A172 (cell line): Measurements from ENCODE around the gene AXIN1. TPM values are rescaled to one million over a fixed set of nuclear protein-coding genes. Genes with fewer than 3 reads are reported as not detected.

Experiments used
- DNase-seq: peaks from one replicate; pipeline ENCODE4 v3.0.0-alpha.2; 2015; ENCODE audit warnings: low spot score
- total RNA-seq: library from RNA; depleted of rRNA; stranded (reverse); fragments of >200 nt; shearing (Covaris generic); gene quantifications from 2 replicates; pipeline ENCODE4 v1.2.3, GENCODE V29; 2014

The AXIN1 gene
- total RNA-seq, 1 experiment from 2014 or later: 39.0 TPM

GRCh38 chr16:283033-283805 lies 69.3 kb downstream of the AXIN1 start, which contains the start of gene PDIA2:
Gene PDIA2, plus strand, starts transcription at chr16:283164. Its CDS starts 6 bp downstream, at chr16:283170.
- no peak for DNase-seq

- no peak for DNase-seq
These were observed 70.0 kb downstream of the AXIN1 start for GRCh38 chr16:282491-282890.

- DNase-seq: no peak
These were observed 70.8 kb downstream of the AXIN1 start for GRCh38 chr16:281660-282255.

- no peak for DNase-seq
These were observed 71.4 kb downstream of the AXIN1 start for GRCh38 chr16:280991-281659.

- DNase-seq: no peak
These were observed 72.0 kb downstream of the AXIN1 start, which contains the start of gene ARHGDIG for GRCh38 chr16:280552-280951. Gene ARHGDIG, plus strand, starts transcription at chr16:280591. Its CDS starts 90 bp downstream, at chr16:280681.

GRCh38 chr16:280005-280460 lies 72.5 kb downstream of the AXIN1 start:
- DNase-seq: no peak

GRCh38 chr16:279531-279930 lies 73.0 kb downstream of the AXIN1 start:
- DNase-seq: no peak

GRCh38 chr16:278863-279366 lies 73.6 kb downstream of the AXIN1 start:
- peak; percentile 83 for DNase-seq

- DNase-seq: no peak
These were observed 76.0 kb downstream of the AXIN1 start for GRCh38 chr16:276426-277077.

- DNase-seq: no peak
These were observed 76.7 kb downstream of the AXIN1 start, which contains the start of gene RGS11 for GRCh38 chr16:275786-276232. Gene RGS11, minus strand, starts transcription at chr16:275944. Its CDS starts 33 bp downstream, at chr16:275911.

GRCh38 chr16:275041-275641 lies 77.4 kb downstream of the AXIN1 start:
- no peak for DNase-seq

GRCh38 chr16:273547-274421 lies 78.7 kb downstream of the AXIN1 start:
- no peak for DNase-seq

- DNase-seq: no peak
These were observed 79.6 kb downstream of the AXIN1 start for GRCh38 chr16:272633-273546.

GRCh38 chr16:270381-271255 lies 81.9 kb downstream of the AXIN1 start:
- no peak for DNase-seq

- no peak for DNase-seq
These were observed 83.3 kb downstream of the AXIN1 start for GRCh38 chr16:269061-269796.

GRCh38 chr16:268141-269053 lies 84.1 kb downstream of the AXIN1 start:
- DNase-seq: no peak
